Kidney (tissue), 14 donors: Measurements from ENCODE around the gene PRRG3. TPM values are rescaled to one million over a fixed set of nuclear protein-coding genes. Genes with fewer than 3 reads are reported as not detected.
"Not testable (repeated sequence)": the region's sequence is repeated elsewhere in the genome, so short reads cannot be mapped to it uniquely, and the experiment has no call there.

ENCODE experiments used
- DNase-seq, 5 donors: peaks; one replicate each; pipeline ENCODE4 v3.0.0-alpha.2; 2013 to 2020
- FAIRE-seq: peaks from 2 replicates; lab custom pipeline; 2012; peaks lifted over from hg19 to GRCh38; lab: Jason Lieb, UNC
- H3K27ac ChIP-seq, 2 donors: one replicate each; pipeline ENCODE4 v1.7.0; 2013; ENCODE audit warnings: low read depth in 2 of 2, low read length in 2 of 2, inconsistent platforms in 1 of 2
- H3K27me3 ChIP-seq: one replicate; pipeline ENCODE4 v1.7.1; 2013; ENCODE audit warnings: low read length, inconsistent platforms; ENCODE audit not compliant: control insufficient read depth, insufficient read depth
- H3K36me3 ChIP-seq, 3 donors: one replicate each; pipeline versions ENCODE4 v1.7.0 to v1.7.1; 2013; ENCODE audit warnings: low read length in 3 of 3, control low read depth in 1 of 3, inconsistent platforms in 1 of 3; ENCODE audit not compliant: insufficient read depth in 3 of 3, control insufficient read depth in 2 of 3
- H3K4me1 ChIP-seq, 3 donors: one replicate each; pipeline versions ENCODE4 v1.7.0 to v1.7.1; 2013; ENCODE audit warnings: low read length in 3 of 3, inconsistent platforms in 1 of 3, low read depth in 1 of 3; ENCODE audit not compliant: control insufficient read depth in 2 of 3, insufficient read depth in 2 of 3
- H3K4me3 ChIP-seq, 3 donors: one replicate each; pipeline versions ENCODE4 v1.7.0 to v1.8.1; 2013; ENCODE audit warnings: low read length in 3 of 3, control low read depth in 1 of 3, inconsistent platforms in 1 of 3
- H3K9ac ChIP-seq, 3 donors: one replicate each; pipeline versions ENCODE4 v1.7.0 to v1.7.1; 2013; ENCODE audit warnings: low read length in 3 of 3, control low read depth in 1 of 3, inconsistent platforms in 1 of 3
- H3K9me3 ChIP-seq, 3 donors: one replicate each; pipeline versions ENCODE4 v1.7.0 to v1.7.1; 2013; ENCODE audit warnings: low read length in 3 of 3, control low read depth in 1 of 3, inconsistent platforms in 1 of 3; ENCODE audit not compliant: control insufficient read depth in 2 of 3, insufficient read depth in 1 of 3
- CTCF ChIP-seq: IDR thresholded peaks from 3 replicates; pipeline ENCODE4 v1.5.1; 2012; ENCODE audit warnings: mild to moderate bottlenecking, moderate library complexity, borderline replicate concordance; ENCODE audit not compliant: insufficient read depth; ENCODE audit errors: extremely low read depth
- intact Hi-C: fragments of 100-400 bp; cut with DNase I; formaldehyde crosslinking; loops from one replicate; pipeline ENCODE4 v1.11.1; 2022
- polyA plus RNA-seq: library from polyadenylated mRNA; stranded (reverse); fragments of 350-450 nt; fragmentation: Illumina TruSeq; extraction: RNeasy Lipid Tissue Mini Kit (QIAGEN cat#74804); gene quantifications from one replicate; pipeline ENCODE4 v1.2.3, GENCODE V29; 2014; ENCODE audit warnings: low read depth, low replicate concordance; ENCODE audit not compliant: insufficient read depth
- total RNA-seq: library from RNA; stranded (reverse); fragmentation: NEBNext Ultra II Directional; extraction: Animal tissue kit (Norgen Biotek cat#: 25700); gene quantifications from one replicate; pipeline ENCODE4 v1.2.1, GENCODE V29; 2021
- donor health status: control.
- donor health status: control.
- donor health status: control.
- donor health status: control.
- donor health status: control.
- donor health status: DM: yes; HTN: yes; CAD: no.
- donor health status: Normal renal cell carcinoma (clear cell type).

PRRG3 gene
- total and polyA plus RNA-seq, 2 donors from 2014 or later = 0.24 to 0.44 TPM

GRCh38 chrX:151692825-151693224 is 2.4 kb upstream of the PRRG3 start:
- Histone ChIP-seq H3K27me3 (no peaks in the 10 kb centered on the region), H3K27ac (no peak overlapping the region), H3K9me3 (no peaks in the 10 kb centered on the region), H3K4me3 (no peak overlapping the region), H3K9ac (no peak overlapping the region), H3K4me1 (no peaks in the 10 kb centered on the region), H3K36me3 (no peaks in the 10 kb centered on the region)
- no peak for FAIRE-seq
- no peak for DNase-seq
- no peak for TF ChIP-seq CTCF
- intact Hi-C loops = no loop called here

GRCh38 chrX:151694121-151694520 is 1.1 kb upstream of the PRRG3 start:
- Histone ChIP-seq H3K4me1 (no peaks in the 10 kb centered on the region), H3K36me3 (no peaks in the 10 kb centered on the region), H3K9me3 (no peaks in the 10 kb centered on the region), H3K4me3 (no peak overlapping the region), H3K27ac (no peak overlapping the region), H3K9ac (no peak overlapping the region), H3K27me3 (no peaks in the 10 kb centered on the region)
- no peak for TF ChIP-seq CTCF
- DNase-seq = no peak
- intact Hi-C loops = no loop called here
- no peak for FAIRE-seq

GRCh38 chrX:151695583-151696340 is 504 bp downstream of the PRRG3 start:
- Histone ChIP-seq H3K4me3 (peak overlapping the region in 1 of 3 donors; percentile 30), H3K36me3 (no peaks in the 10 kb centered on the region), H3K9ac (no peak overlapping the region), H3K27ac (no peak overlapping the region), H3K4me1 (no peaks in the 10 kb centered on the region), H3K9me3 (no peaks in the 10 kb centered on the region), H3K27me3 (no peaks in the 10 kb centered on the region)
- TF ChIP-seq CTCF = no peak
- FAIRE-seq = no peak
- intact Hi-C loops = no loop called here
- DNase-seq = peak in 1 of 5 donors; percentile 7

- H3K27me3 ChIP-seq, H3K36me3 ChIP-seq, H3K4me3 ChIP-seq, DNase-seq, H3K9me3 ChIP-seq, H3K27ac ChIP-seq, FAIRE-seq, H3K9ac ChIP-seq, intact Hi-C loops, H3K4me1 ChIP-seq: not testable (repeated sequence)
Measured at GRCh38 chrX:151697082-151697481, 1.8 kb downstream of the PRRG3 start.
